SK-N-MC (cell line): ENCODE measurements around the gene ATG10.

ENCODE experiments used
- DNase-seq: peaks from one replicate; pipeline ENCODE4 v3.0.0-alpha.2; 2011; ENCODE audit warnings: low read depth, low spot score
- H3K27ac ChIP-seq: fragments of 200-600 bp; sonication (generic); 2 replicates; pipeline ENCODE4 v1.5.1; 2016; ENCODE audit warnings: mixed run types
- H3K36me3 ChIP-seq: fragments of 200-600 bp; sonication (generic); 2 replicates; pipeline ENCODE4 v1.6.1; 2017; ENCODE audit warnings: antibody characterized with exemption, low read length, mixed read lengths; ENCODE audit not compliant: insufficient read depth
- H3K4me3 ChIP-seq: fragments of 200-600 bp; sonication (generic); 2 replicates; pipeline ENCODE4 v1.5.1; 2016
- H3K9ac ChIP-seq: fragments of 200-600 bp; sonication (generic); 2 replicates; pipeline ENCODE4 v1.8.0; 2017; ENCODE audit warnings: mixed run types, mixed read lengths; ENCODE audit not compliant: insufficient read length
- H3K9me3 ChIP-seq: fragments of 200-600 bp; sonication (generic); 2 replicates; pipeline ENCODE4 v1.6.1; 2017; ENCODE audit warnings: low read depth, mild to moderate bottlenecking, antibody characterized with exemption, low read length, moderate library complexity, mixed read lengths
- EZH2 ChIP-seq: fragments of 200-600 bp; sonication (generic); IDR thresholded peaks from one replicate; pipeline ENCODE4 v1.6.1; 2017; ENCODE audit warnings: antibody characterized with exemption
- FOXP2 ChIP-seq: optimal IDR thresholded peaks from 2 replicates; pipeline ENCODE3; 2011; ENCODE audit warnings: mild to moderate bottlenecking, moderate library complexity; ENCODE audit not compliant: insufficient read depth; ENCODE audit errors: extremely low read length, control extremely low read depth
- POLR2AphosphoS5 ChIP-seq: IDR thresholded peaks from 2 replicates; pipeline ENCODE4 v1.6.1; 2012; ENCODE audit warnings: mild to moderate bottlenecking, low read depth, low read length, borderline replicate concordance

ATG10 gene

DNA sequence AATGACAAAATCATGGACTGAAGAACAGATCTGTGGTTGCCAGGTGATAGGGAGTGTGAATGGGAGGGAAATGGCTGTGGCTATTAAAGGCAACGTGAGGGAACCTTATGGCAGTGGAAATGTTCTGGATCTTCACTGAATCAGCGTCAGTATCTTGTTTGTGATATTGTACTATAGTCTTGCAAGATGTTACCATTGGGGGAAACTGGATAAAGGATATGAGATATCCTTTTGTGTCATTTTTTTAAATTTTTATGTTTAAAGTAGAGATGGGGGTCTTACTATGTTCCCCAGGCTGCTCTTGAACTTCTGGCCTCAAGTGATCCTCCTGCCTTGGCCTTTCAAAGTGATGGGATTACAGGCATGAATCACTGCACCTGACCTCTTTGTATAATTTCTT is 210.8 kb downstream of the ATG10 start:
- no peak for DNase-seq
- Histone ChIP-seq H3K9ac (no peak overlapping the region), H3K9me3 (no peaks in the 10 kb centered on the region), H3K27ac (no peak overlapping the region), H3K4me3 (no peak overlapping the region), H3K36me3 (no peaks in the 10 kb centered on the region)
- TF ChIP-seq POLR2AphosphoS5 (no peak), FOXP2 (no peak), EZH2 (no peak)

- Histone ChIP-seq H3K27ac (no peak overlapping the region), H3K4me3 (no peak overlapping the region), H3K9ac (no peak overlapping the region), H3K36me3 (no peaks in the 10 kb centered on the region), H3K9me3 (no peaks in the 10 kb centered on the region)
- no peak for TF ChIP-seq POLR2AphosphoS5
- no peak for DNase-seq
These were observed 212.0 kb downstream of the ATG10 start for GRCh38 chr5:82183828-82184227.

GRCh38 chr5:82185851-82186250 is 214.0 kb downstream of the ATG10 start:
- H3K36me3 ChIP-seq: no peaks in the 10 kb centered on the region
- TF ChIP-seq FOXP2 (no peak), POLR2AphosphoS5 (no peak), EZH2 (no peak)
- no peaks in the 10 kb centered on the region for H3K9me3 ChIP-seq
- no peak for DNase-seq
- H3K4me3 ChIP-seq: no peak overlapping the region
- no peak overlapping the region for H3K9ac ChIP-seq
- no peak overlapping the region for H3K27ac ChIP-seq

DNA sequence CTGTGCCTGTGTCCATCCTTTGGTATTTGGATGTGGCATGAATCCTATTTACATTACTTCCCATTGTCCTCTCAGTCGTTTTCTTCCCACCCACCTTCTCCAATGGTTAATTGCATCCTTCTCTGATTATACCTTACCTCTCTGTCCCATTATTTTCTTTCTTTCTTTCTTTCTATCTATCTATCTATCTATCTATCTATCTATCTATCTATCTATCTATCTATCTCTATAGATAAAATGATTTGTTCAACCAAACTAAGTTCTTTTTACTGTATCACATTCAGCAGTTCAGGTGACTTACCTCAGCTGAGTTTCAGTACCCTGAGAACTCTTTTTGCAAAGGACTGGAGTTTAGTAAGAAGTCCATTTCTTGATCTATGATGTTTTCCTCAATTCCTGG is 225.7 kb downstream of the ATG10 start:
- TF ChIP-seq FOXP2: no peak
- no peak for TF ChIP-seq POLR2AphosphoS5
- no peak for TF ChIP-seq EZH2
- no peak overlapping the region for H3K27ac ChIP-seq
- H3K4me3 ChIP-seq: no peak overlapping the region
- H3K9me3 ChIP-seq: no peaks in the 10 kb centered on the region
- DNase-seq: no peak
- H3K9ac ChIP-seq: no peak overlapping the region
- no peaks in the 10 kb centered on the region for H3K36me3 ChIP-seq

DNA sequence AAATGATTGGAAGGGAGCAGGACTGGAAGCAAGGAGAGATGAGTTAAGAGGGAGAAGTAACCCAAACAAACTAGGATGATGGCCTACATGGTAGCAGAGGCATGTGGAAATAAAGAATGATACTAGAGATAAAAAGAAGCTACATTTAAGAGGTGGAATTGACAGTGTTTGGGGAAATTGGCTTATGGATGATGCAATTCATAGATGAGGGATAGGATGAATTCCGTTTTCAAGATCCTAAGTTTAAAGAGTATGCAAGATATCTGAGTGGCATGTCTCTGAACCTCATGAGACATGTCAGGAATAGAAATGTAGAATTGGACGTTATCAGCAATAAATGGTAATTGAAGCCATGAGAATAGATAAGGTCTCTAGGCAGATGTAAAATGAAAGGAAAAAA is 232.7 kb downstream of the ATG10 start:
- no peak for DNase-seq
- H3K27ac ChIP-seq: no peak overlapping the region
- H3K9ac ChIP-seq: no peak overlapping the region
- H3K4me3 ChIP-seq: no peak overlapping the region
- TF ChIP-seq EZH2 (no peak), FOXP2 (no peak), POLR2AphosphoS5 (no peak)
- no peaks in the 10 kb centered on the region for H3K9me3 ChIP-seq
- H3K36me3 ChIP-seq: no peaks in the 10 kb centered on the region

GRCh38 chr5:82205005-82205404 is 233.2 kb downstream of the ATG10 start:
- no peak for DNase-seq
- Histone ChIP-seq H3K36me3 (no peaks in the 10 kb centered on the region), H3K9me3 (no peaks in the 10 kb centered on the region), H3K4me3 (no peak overlapping the region), H3K27ac (no peak overlapping the region), H3K9ac (no peak overlapping the region)
- TF ChIP-seq POLR2AphosphoS5 (no peak), FOXP2 (no peak), EZH2 (no peak)

DNA sequence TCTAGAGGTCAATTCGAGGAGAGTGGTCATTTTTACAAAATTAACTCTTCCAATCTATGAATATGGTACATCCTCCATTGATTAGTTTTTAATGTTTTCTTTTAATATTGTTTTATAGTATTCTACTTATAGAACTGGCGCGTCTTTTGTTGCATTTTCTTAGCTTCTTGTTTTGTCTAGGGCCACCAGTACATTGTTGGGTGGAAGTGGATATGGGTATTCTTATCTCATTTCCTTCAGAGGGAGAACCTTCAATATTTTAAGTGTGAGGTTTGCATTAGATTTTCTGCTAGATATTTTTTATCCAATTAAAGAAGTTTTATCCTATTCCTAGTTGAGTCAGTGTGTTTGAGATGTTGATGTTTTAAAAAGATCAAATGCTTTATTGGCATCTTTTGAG is 236.5 kb downstream of the ATG10 start:
- Histone ChIP-seq H3K36me3 (no peaks in the 10 kb centered on the region), H3K9ac (no peak overlapping the region), H3K27ac (no peak overlapping the region), H3K4me3 (no peak overlapping the region), H3K9me3 (no peaks in the 10 kb centered on the region)
- TF ChIP-seq FOXP2 (no peak), EZH2 (no peak), POLR2AphosphoS5 (no peak)
- no peak for DNase-seq

- Histone ChIP-seq H3K36me3 (no peaks in the 10 kb centered on the region), H3K9me3 (no peaks in the 10 kb centered on the region), H3K4me3 (no peak overlapping the region), H3K9ac (no peak overlapping the region), H3K27ac (no peak overlapping the region; the same call in 1 of the 2 replicates)
- no peak for DNase-seq
- TF ChIP-seq POLR2AphosphoS5: no peak
- no peak for TF ChIP-seq EZH2
- TF ChIP-seq FOXP2: no peak
These were observed 240.2 kb downstream of the ATG10 start for GRCh38 chr5:82211855-82212572.

- TF ChIP-seq FOXP2 (no peak), POLR2AphosphoS5 (no peak), EZH2 (no peak)
- H3K9ac ChIP-seq: no peak overlapping the region
- no peak for DNase-seq
- no peaks in the 10 kb centered on the region for H3K36me3 ChIP-seq
- no peak overlapping the region for H3K27ac ChIP-seq
- no peak overlapping the region for H3K4me3 ChIP-seq
- H3K9me3 ChIP-seq: no peaks in the 10 kb centered on the region
These were observed 246.1 kb downstream of the ATG10 start for GRCh38 chr5:82217917-82218316.
